SK-N-SH (cell line): Measurements from ENCODE around the gene ENTPD1. TPM values are rescaled to one million over a fixed set of nuclear protein-coding genes. Genes with fewer than 3 reads are reported as not detected.

ENCODE experiments used
- CTCF ChIA-PET: fragments of 300-600, 350-600 bp; formaldehyde crosslinking; extraction: SDS; loops from one replicate; lab custom pipeline; 2021; lab: Yijun Ruan, JAX
- POLR2A ChIA-PET: fragments of 350-600 bp; sonication (Branson Sonifier 250); formaldehyde crosslinking; extraction: SDS; loops from one replicate; lab custom pipeline; 2020; ENCODE audit warnings: antibody characterized with exemption, inconsistent platforms; lab: Yijun Ruan, JAX
- DNase-seq: peaks from one replicate; pipeline ENCODE4 v3.0.0; 2012
- H2AFZ ChIP-seq: fragments of 200-600 bp; sonication (generic); 2 replicates; pipeline ENCODE4 v1.8.1; 2016; ENCODE audit warnings: antibody characterized with exemption, mild to moderate bottlenecking, low read depth
- H3F3A ChIP-seq: fragments of 200-600 bp; sonication (generic); replicated peaks from 2 replicates; pipeline ENCODE3; 2016; ENCODE audit warnings: antibody characterized with exemption, mild to moderate bottlenecking; ENCODE audit not compliant: insufficient read depth
- H3K27ac ChIP-seq, 2 experiments: fragments of 200-500 bp in 1 of 2; fragments of 200-600 bp in 1 of 2; sonication (Bioruptor generic) in 1 of 2; sonication (generic), shearing (Covaris generic) in 1 of 2; 2 replicates each; pipeline versions ENCODE4 v1.5.1 to v1.6.1; 2014 to 2016; ENCODE audit warnings: low read depth in 2 of 2, inconsistent platforms in 1 of 2, low read length in 1 of 2, mild to moderate bottlenecking in 1 of 2, mixed read lengths in 1 of 2
- H3K27me3 ChIP-seq: fragments of 200-600 bp; sonication (generic), shearing (Covaris generic); 2 replicates; pipeline ENCODE4 v1.6.1; 2016; ENCODE audit warnings: mixed run types; ENCODE audit not compliant: insufficient read depth
- H3K36me3 ChIP-seq, 2 experiments: fragments of 200-500 bp in 1 of 2; fragments of 200-600 bp in 1 of 2; sonication (Bioruptor generic) in 1 of 2; sonication (generic) in 1 of 2; replicated peaks in 1 of 2; 2 replicates each; pipeline versions ENCODE3 to v1.5.1; 2014 to 2016; ENCODE audit warnings: low read length in 1 of 2, mild to moderate bottlenecking in 1 of 2; ENCODE audit not compliant: insufficient read depth in 2 of 2, control insufficient read depth in 1 of 2
- H3K4me1 ChIP-seq, 2 experiments: fragments of 200-500 bp in 1 of 2; fragments of 200-600 bp in 1 of 2; sonication (Bioruptor generic) in 1 of 2; sonication (generic), shearing (Covaris generic) in 1 of 2; 2 replicates each; pipeline versions ENCODE4 v1.5.1 to v1.6.1; 2014 to 2016; ENCODE audit warnings: low read depth in 1 of 2, low read length in 1 of 2, mixed run types in 1 of 2; ENCODE audit not compliant: insufficient read depth in 2 of 2, control insufficient read depth in 1 of 2
- H3K4me2 ChIP-seq: fragments of 200-600 bp; sonication (generic), shearing (Covaris generic); 2 replicates; pipeline ENCODE4 v1.6.1; 2017; ENCODE audit warnings: mixed run types
- H3K4me3 ChIP-seq, 2 experiments: fragments of 200-500 bp in 1 of 2; fragments of 200-600 bp in 1 of 2; sonication (Bioruptor generic) in 1 of 2; sonication (generic), shearing (Covaris generic) in 1 of 2; 2 replicates each; pipeline versions ENCODE4 v1.5.1 to v1.8.1; 2014 to 2016; ENCODE audit warnings: low read depth in 2 of 2, inconsistent platforms in 1 of 2, low read length in 1 of 2, mild to moderate bottlenecking in 1 of 2, mixed read lengths in 1 of 2, moderate library complexity in 1 of 2
- H3K79me2 ChIP-seq: fragments of 200-600 bp; sonication (generic); 2 replicates; pipeline ENCODE4 v1.8.1; 2017; ENCODE audit warnings: mild to moderate bottlenecking; ENCODE audit not compliant: insufficient read depth
- H3K9ac ChIP-seq: fragments of 200-600 bp; sonication (generic); 2 replicates; pipeline ENCODE4 v1.6.1; 2017; ENCODE audit warnings: mixed run types
- H3K9me2 ChIP-seq: fragments of 200-600 bp; sonication (generic); 2 replicates; pipeline ENCODE4 v1.6.1; 2017; ENCODE audit warnings: mixed run types
- H3K9me3 ChIP-seq: fragments of 200-600 bp; sonication (generic); 2 replicates; pipeline ENCODE4 v1.6.1; 2017; ENCODE audit warnings: mixed run types, mild to moderate bottlenecking, moderate library complexity
- H4K20me1 ChIP-seq: fragments of 200-600 bp; sonication (generic); 2 replicates; pipeline ENCODE4 v1.6.1; 2017; ENCODE audit warnings: mild to moderate bottlenecking, mixed run types; ENCODE audit not compliant: insufficient read depth
- EZH2phosphoT487 ChIP-seq: fragments of 200-600 bp; sonication (generic); IDR thresholded peaks from 2 replicates; pipeline ENCODE4 v1.6.1; 2017; ENCODE audit warnings: low read depth, mixed run types, mild to moderate bottlenecking, antibody characterized with exemption, moderate library complexity, borderline replicate concordance
- FOSL2 ChIP-seq: IDR thresholded peaks from 2 replicates; pipeline ENCODE4 v1.4.0; 2012; ENCODE audit warnings: low read depth, mild to moderate bottlenecking, moderate library complexity, borderline replicate concordance
- FOXJ3 ChIP-seq: sonication (generic); formaldehyde crosslinking; IDR thresholded peaks from 2 replicates; pipeline ENCODE4 v1.5.1; 2020; ENCODE audit warnings: mild to moderate bottlenecking, missing genetic modification reagents
- GABPA ChIP-seq: IDR thresholded peaks from 2 replicates; pipeline ENCODE4 v1.4.0; 2012; ENCODE audit warnings: low read depth, mild to moderate bottlenecking
- JUND ChIP-seq: IDR thresholded peaks from 2 replicates; pipeline ENCODE4 v1.4.0; 2012
- MEF2A ChIP-seq: IDR thresholded peaks from 2 replicates; pipeline ENCODE4 v1.4.0; 2012; ENCODE audit warnings: low read depth, borderline replicate concordance
- NRF1 ChIP-seq: IDR thresholded peaks from 2 replicates; pipeline ENCODE4 v1.6.1; 2012; ENCODE audit warnings: low read depth, mild to moderate bottlenecking, low read length
- RAD21 ChIP-seq: IDR thresholded peaks from 2 replicates; pipeline ENCODE4 v1.6.1; 2012; ENCODE audit warnings: mild to moderate bottlenecking, low read length
- RFX5 ChIP-seq: IDR thresholded peaks from 2 replicates; pipeline ENCODE4 v1.6.1; 2012; ENCODE audit warnings: mild to moderate bottlenecking, improper control_type of control experiment, low read length
- TCF12 ChIP-seq: IDR thresholded peaks from 2 replicates; pipeline ENCODE4 v1.4.0; 2012
- YY1 ChIP-seq: IDR thresholded peaks from 2 replicates; pipeline ENCODE4 v1.4.0; 2012; ENCODE audit warnings: low read depth, mild to moderate bottlenecking
- WGBS: methylation state at CpG from one replicate; pipeline ENCODE4 v1.1.6; 2017; ENCODE audit warnings: low lambda C conversion rate; 5-methylcytosine and 5-hydroxymethylcytosine counted together
- polyA plus RNA-seq, 3 experiments: library from polyadenylated mRNA; depleted of rRNA; stranded (reverse); fragments of >200 nt; gene quantifications; 2 replicates each; pipeline ENCODE4 v1.2.3, GENCODE V29; 2012
- TF ChIP-seq, protein P1 (sequence below): IDR thresholded peaks from 2 replicates; pipeline ENCODE4 v1.4.0; 2012; ENCODE audit warnings: low read depth, borderline replicate concordance

ENTPD1 gene
- polyA plus RNA-seq, 1 of the 3 experiments (the other 2 are of a cell fraction): 0.02 TPM

- Histone ChIP-seq H2AFZ (peak overlapping the region; percentile 78), H3K27me3 (no peaks in the 10 kb centered on the region), H3K79me2 (no peaks in the 10 kb centered on the region), H3K36me3 (no peaks in the 10 kb centered on the region), H3K9ac (no peak overlapping the region), H3K4me2 (peak overlapping the region; percentile 77), H3K4me1 (no peaks in the 10 kb centered on the region), H3K27ac (no peak overlapping the region), H3F3A (no peaks in the 10 kb centered on the region), H3K4me3 (peak overlapping the region in 1 of 2 experiments; percentile 49; a peak in 2 of 4 replicates), H3K9me2 (no peaks in the 10 kb centered on the region), H3K9me3 (no peaks in the 10 kb centered on the region), H4K20me1 (no peaks in the 10 kb centered on the region)
- DNase-seq: no peak
- peak; percentile 88 for TF ChIP-seq RFX5
- no peak for TF ChIP-seq GABPA
- 12% methylated on average over 8 of the region's 8 CpGs for WGBS
- POLR2A ChIA-PET: no interaction called here
- CTCF ChIA-PET: no interaction called here
These were observed 405 bp upstream of the ENTPD1 start for GRCh38 chr10:95755511-95756004.

- Histone ChIP-seq H3K4me1 (no peaks in the 10 kb centered on the region), H3K4me2 (peak overlapping the region; percentile 77)
- POLR2A ChIA-PET: no interaction called here
These were observed 1.1 kb downstream of the ENTPD1 start for GRCh38 chr10:95756809-95757684.

More at GRCh38 chr10:95756809-95757684, 1.1 kb downstream of the ENTPD1 start:
- no peaks in the 10 kb centered on the region for H3K9me3 ChIP-seq
- TF ChIP-seq FOXJ3: no peak
- TF ChIP-seq GABPA: no peak
- TF ChIP-seq NRF1: no peak
- no peak for TF ChIP-seq YY1
- TF ChIP-seq MEF2A: no peak
- TF ChIP-seq TCF12: no peak
- no peak for TF ChIP-seq EZH2phosphoT487
- no peak for TF ChIP-seq RAD21
- TF ChIP-seq, protein P1, sequence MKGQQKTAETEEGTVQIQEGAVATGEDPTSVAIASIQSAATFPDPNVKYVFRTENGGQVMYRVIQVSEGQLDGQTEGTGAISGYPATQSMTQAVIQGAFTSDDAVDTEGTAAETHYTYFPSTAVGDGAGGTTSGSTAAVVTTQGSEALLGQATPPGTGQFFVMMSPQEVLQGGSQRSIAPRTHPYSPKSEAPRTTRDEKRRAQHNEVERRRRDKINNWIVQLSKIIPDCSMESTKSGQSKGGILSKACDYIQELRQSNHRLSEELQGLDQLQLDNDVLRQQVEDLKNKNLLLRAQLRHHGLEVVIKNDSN: no peak
- no peak for TF ChIP-seq FOSL2
- no peak for TF ChIP-seq JUND
- H3K79me2 ChIP-seq: no peaks in the 10 kb centered on the region
- H3K36me3 ChIP-seq: no peaks in the 10 kb centered on the region
- DNase-seq: no peak
- H3K9me2 ChIP-seq: no peaks in the 10 kb centered on the region
- no peak overlapping the region for H3K27ac ChIP-seq
- H3K27me3 ChIP-seq: no peaks in the 10 kb centered on the region
- CTCF ChIA-PET: interaction anchor here (1.4 kb wide), 1 partner anchor 23 kb away, joined by 3 read pairs; no protein-coding TSS in a partner anchor
- no peak overlapping the region for H3K9ac ChIP-seq
- H2AFZ ChIP-seq: peak overlapping the region; percentile 78; the same call in 1 of the 2 replicates
- H4K20me1 ChIP-seq: no peaks in the 10 kb centered on the region
- peak overlapping the region in 1 of 2 experiments; percentile 49; a peak in 1 of 4 replicates for H3K4me3 ChIP-seq
- no peaks in the 10 kb centered on the region for H3F3A ChIP-seq
- WGBS: 8% methylated on average over 5 of the region's 5 CpGs
